Stimulated activated effector memory CD8-positive, alpha-beta T cell treated with anti-CD3 and anti-CD28 coated beads, Interleukin-12 subunit alpha, Interleukin-12 subunit beta, amount 100 ng/mL, for 72 hours (primary cell): ENCODE measurements around the gene NREP.
"Not testable (repeated sequence)": the region's sequence is repeated elsewhere in the genome, so short reads cannot be mapped to it uniquely, and the experiment has no call there.

Source experiments
- ATAC-seq: fragments of 150-1000 bp; cut with Tn5 transposase; 2 replicates; pipeline ENCODE4 v1.10.0; 2021
- DNase-seq, 2 donors: peaks; one replicate each; pipeline ENCODE4 v3.0.0; 2021 to 2022; ENCODE audit warnings: low spot score in 2 of 2
- H3K27ac Mint-ChIP-seq: one replicate; pipeline ENCODE4 v1.8.0; 2022; ENCODE audit warnings: mild to moderate bottlenecking, mixed read lengths
- H3K36me3 Mint-ChIP-seq: one replicate; pipeline ENCODE4 v1.8.0; 2022; ENCODE audit warnings: mild to moderate bottlenecking, mixed read lengths
- H3K4me1 Mint-ChIP-seq: one replicate; pipeline ENCODE4 v1.8.0; 2022; ENCODE audit warnings: mixed read lengths
- H3K4me3 Mint-ChIP-seq: one replicate; pipeline ENCODE4 v1.8.0; 2022; ENCODE audit warnings: mild to moderate bottlenecking, mixed read lengths
- H3K9me3 Mint-ChIP-seq: one replicate; pipeline ENCODE4 v1.8.0; 2022; ENCODE audit warnings: mixed read lengths

NREP gene

GRCh38 chr5:111734597-111734996 lies 22.4 kb downstream of the NREP start:
- no peaks in the 10 kb centered on the region for H3K4me1 Mint-ChIP-seq
- no peak overlapping the region for H3K27ac Mint-ChIP-seq
- no peak overlapping the region for H3K4me3 Mint-ChIP-seq
- H3K9me3 Mint-ChIP-seq = no peaks in the 10 kb centered on the region
- no peaks in the 10 kb centered on the region for H3K36me3 Mint-ChIP-seq
- DNase-seq (no peak), ATAC-seq (no peak)

GRCh38 chr5:111734013-111734412 lies 23.0 kb downstream of the NREP start:
- no peak overlapping the region for H3K27ac Mint-ChIP-seq
- H3K4me1 Mint-ChIP-seq = no peaks in the 10 kb centered on the region
- DNase-seq (no peak), ATAC-seq (peak; percentile 46)
- H3K4me3 Mint-ChIP-seq = no peak overlapping the region
- no peaks in the 10 kb centered on the region for H3K36me3 Mint-ChIP-seq
- no peaks in the 10 kb centered on the region for H3K9me3 Mint-ChIP-seq

- no peak overlapping the region for H3K4me3 Mint-ChIP-seq
- H3K4me1 Mint-ChIP-seq = no peaks in the 10 kb centered on the region
- H3K9me3 Mint-ChIP-seq = no peaks in the 10 kb centered on the region
- ATAC-seq (no peak), DNase-seq (no peak)
- H3K27ac Mint-ChIP-seq = no peak overlapping the region
- H3K36me3 Mint-ChIP-seq = no peaks in the 10 kb centered on the region
Observed at GRCh38 chr5:111733571-111733970, 23.4 kb downstream of the NREP start.

- Mint-ChIP-seq H3K36me3 (no peaks in the 10 kb centered on the region), H3K4me1 (no peaks in the 10 kb centered on the region), H3K9me3 (no peaks in the 10 kb centered on the region), H3K4me3 (no peak overlapping the region), H3K27ac (no peak overlapping the region)
- DNase-seq (no peak), ATAC-seq (no peak)
Observed at GRCh38 chr5:111731638-111732037, 25.4 kb downstream of the NREP start.

- Mint-ChIP-seq H3K27ac (no peak overlapping the region), H3K36me3 (no peaks in the 10 kb centered on the region), H3K4me3 (no peak overlapping the region), H3K9me3 (no peaks in the 10 kb centered on the region), H3K4me1 (no peaks in the 10 kb centered on the region)
- ATAC-seq (no peak), DNase-seq (no peak)
Observed at GRCh38 chr5:111730659-111731382, 26.2 kb downstream of the NREP start.

- Mint-ChIP-seq H3K4me3 (no peak overlapping the region), H3K4me1 (no peaks in the 10 kb centered on the region), H3K36me3 (no peaks in the 10 kb centered on the region), H3K9me3 (no peaks in the 10 kb centered on the region), H3K27ac (no peak overlapping the region)
- DNase-seq (no peak), ATAC-seq (no peak)
Observed at GRCh38 chr5:111728941-111729340, 28.1 kb downstream of the NREP start.

GRCh38 chr5:111726986-111727385 lies 30.0 kb downstream of the NREP start:
- H3K4me3 Mint-ChIP-seq = no peak overlapping the region
- no peak for DNase-seq
- ATAC-seq = no peak
- no peak overlapping the region for H3K27ac Mint-ChIP-seq
- H3K9me3 Mint-ChIP-seq = no peaks in the 10 kb centered on the region
- no peaks in the 10 kb centered on the region for H3K4me1 Mint-ChIP-seq
- H3K36me3 Mint-ChIP-seq = no peaks in the 10 kb centered on the region

- DNase-seq = no peak
- no peaks in the 10 kb centered on the region for H3K4me1 Mint-ChIP-seq
- H3K27ac Mint-ChIP-seq = no peak overlapping the region
- peaks cover 3% of the 10 kb centered on the region for H3K9me3 Mint-ChIP-seq
- no peak for ATAC-seq
- no peaks in the 10 kb centered on the region for H3K36me3 Mint-ChIP-seq
- no peak overlapping the region for H3K4me3 Mint-ChIP-seq
Observed at GRCh38 chr5:111722140-111722539, 34.9 kb downstream of the NREP start.

GRCh38 chr5:111720333-111720890 lies 36.6 kb downstream of the NREP start:
- Mint-ChIP-seq H3K4me1 (no peaks in the 10 kb centered on the region), H3K9me3 (peaks cover 3% of the 10 kb centered on the region), H3K27ac (no peak overlapping the region), H3K36me3 (no peaks in the 10 kb centered on the region), H3K4me3 (no peak overlapping the region)
- ATAC-seq (no peak), DNase-seq (no peak)

GRCh38 chr5:111719773-111720172 lies 37.2 kb downstream of the NREP start:
- no peaks in the 10 kb centered on the region for H3K36me3 Mint-ChIP-seq
- ATAC-seq (no peak), DNase-seq (no peak)
- H3K4me1 Mint-ChIP-seq = no peaks in the 10 kb centered on the region
- no peak overlapping the region for H3K27ac Mint-ChIP-seq
- no peak overlapping the region for H3K4me3 Mint-ChIP-seq
- H3K9me3 Mint-ChIP-seq = peaks cover 7% of the 10 kb centered on the region

GRCh38 chr5:111716789-111717188 lies 40.2 kb downstream of the NREP start:
- not testable (repeated sequence) for H3K36me3 Mint-ChIP-seq, H3K4me1 Mint-ChIP-seq, ATAC-seq, H3K4me3 Mint-ChIP-seq, H3K27ac Mint-ChIP-seq, DNase-seq
- H3K9me3 Mint-ChIP-seq = peaks cover 14% of the 10 kb centered on the region

- ATAC-seq (no peak), DNase-seq (no peak)
- Mint-ChIP-seq H3K4me3 (no peak overlapping the region), H3K27ac (no peak overlapping the region), H3K36me3 (no peaks in the 10 kb centered on the region), H3K9me3 (peaks cover 3% of the 10 kb centered on the region), H3K4me1 (no peaks in the 10 kb centered on the region)
Observed at GRCh38 chr5:111707630-111708164, 49.3 kb downstream of the NREP start.

- Mint-ChIP-seq H3K9me3 (peaks cover 3% of the 10 kb centered on the region), H3K36me3 (no peaks in the 10 kb centered on the region), H3K4me3 (no peak overlapping the region), H3K4me1 (no peaks in the 10 kb centered on the region), H3K27ac (no peak overlapping the region)
- no peak for DNase-seq
- no peak for ATAC-seq
Observed at GRCh38 chr5:111706345-111706744, 50.6 kb downstream of the NREP start.

GRCh38 chr5:111704452-111705085 lies 52.4 kb downstream of the NREP start:
- Mint-ChIP-seq H3K4me3 (no peak overlapping the region), H3K36me3 (no peaks in the 10 kb centered on the region), H3K27ac (no peak overlapping the region), H3K4me1 (no peaks in the 10 kb centered on the region), H3K9me3 (peaks cover 3% of the 10 kb centered on the region)
- no peak for ATAC-seq
- DNase-seq = no peak

GRCh38 chr5:111703662-111704061 lies 53.3 kb downstream of the NREP start:
- no peak overlapping the region for H3K4me3 Mint-ChIP-seq

GRCh38 chr5:111699976-111700375 lies 57.0 kb downstream of the NREP start:
- DNase-seq (no peak), ATAC-seq (no peak)
- Mint-ChIP-seq H3K4me1 (no peaks in the 10 kb centered on the region), H3K27ac (no peak overlapping the region), H3K9me3 (no peaks in the 10 kb centered on the region), H3K36me3 (no peaks in the 10 kb centered on the region), H3K4me3 (no peak overlapping the region)

More at GRCh38 chr5:111703662-111704061, 53.3 kb downstream of the NREP start:
- ATAC-seq (peak; percentile 39), DNase-seq (no peak)
- peaks cover 3% of the 10 kb centered on the region for H3K9me3 Mint-ChIP-seq
- no peaks in the 10 kb centered on the region for H3K36me3 Mint-ChIP-seq
- H3K27ac Mint-ChIP-seq = no peak overlapping the region
- H3K4me1 Mint-ChIP-seq = no peaks in the 10 kb centered on the region
